KMS-11 (cell line): ENCODE results near the gene MYNN.

Experiments
- H2AFZ ChIP-seq: fragments of 200-600 bp; sonication (generic); 2 replicates; pipeline ENCODE4 v1.6.1; 2016; ENCODE audit warnings: antibody characterized with exemption, mixed run types, low read depth
- H3K27ac ChIP-seq: fragments of 200-600 bp; sonication (generic); 2 replicates; pipeline ENCODE4 v1.6.1; 2016; ENCODE audit warnings: mild to moderate bottlenecking, mixed run types
- H3K27me3 ChIP-seq: fragments of 200-600 bp; sonication (generic); 2 replicates; pipeline ENCODE4 v1.6.1; 2017; ENCODE audit warnings: mild to moderate bottlenecking, low read depth, mixed run types, moderate library complexity; ENCODE audit not compliant: insufficient read depth
- H3K36me3 ChIP-seq: fragments of 200-600 bp; sonication (generic); 2 replicates; pipeline ENCODE4 v1.6.1; 2017; ENCODE audit warnings: mild to moderate bottlenecking, mixed run types; ENCODE audit not compliant: insufficient read depth
- H3K4me1 ChIP-seq: fragments of 200-600 bp; sonication (generic); 2 replicates; pipeline ENCODE4 v1.6.1; 2016; ENCODE audit warnings: mild to moderate bottlenecking, low read depth, mixed run types; ENCODE audit not compliant: poor library complexity, severe bottlenecking
- H3K4me2 ChIP-seq: fragments of 200-600 bp; sonication (generic); 2 replicates; pipeline ENCODE4 v1.7.0; 2016; ENCODE audit warnings: mild to moderate bottlenecking, mixed run types
- H3K4me3 ChIP-seq: fragments of 200-600 bp; sonication (generic); IDR thresholded peaks from 2 replicates; pipeline ENCODE4 v1.6.1; 2017; ENCODE audit warnings: low read depth, low read length, mixed read lengths; ENCODE audit not compliant: insufficient read depth
- H3K79me2 ChIP-seq: fragments of 200-600 bp; sonication (generic); 2 replicates; pipeline ENCODE4 v1.6.1; 2016; ENCODE audit warnings: low read depth, mixed run types; ENCODE audit not compliant: insufficient read depth
- H3K9ac ChIP-seq: fragments of 200-600 bp; sonication (generic); 2 replicates; pipeline ENCODE4 v1.6.1; 2016; ENCODE audit warnings: mild to moderate bottlenecking, mixed run types
- H4K20me1 ChIP-seq: fragments of 200-600 bp; sonication (generic); 2 replicates; pipeline ENCODE4 v1.6.1; 2016; ENCODE audit warnings: mild to moderate bottlenecking, mixed run types; ENCODE audit not compliant: insufficient read depth
- CTCF ChIP-seq: fragments of 200-600 bp; sonication (generic); conservative IDR thresholded peaks from 2 replicates; pipeline ENCODE4 v1.6.1; 2017; ENCODE audit warnings: low read depth, mild to moderate bottlenecking, antibody characterized with exemption, low read length, moderate library complexity, mixed read lengths

MYNN gene

GRCh38 chr3:169827712-169828111 lies 54.5 kb downstream of the MYNN start:
- Histone ChIP-seq H3K27ac (no peak overlapping the region), H2AFZ (no peak overlapping the region), H3K4me1 (peaks cover 17% of the 10 kb centered on the region), H3K27me3 (no peaks in the 10 kb centered on the region), H4K20me1 (no peaks in the 10 kb centered on the region), H3K4me2 (no peak overlapping the region), H3K79me2 (no peaks in the 10 kb centered on the region), H3K36me3 (no peaks in the 10 kb centered on the region), H3K4me3 (no peak overlapping the region), H3K9ac (no peak overlapping the region)
- TF ChIP-seq CTCF, result no peak

GRCh38 chr3:169835533-169835932 lies 62.3 kb downstream of the MYNN start:
- no peaks in the 10 kb centered on the region for H3K36me3 ChIP-seq
- no peak overlapping the region for H3K9ac ChIP-seq
- no peaks in the 10 kb centered on the region for H4K20me1 ChIP-seq
- no peaks in the 10 kb centered on the region for H3K4me1 ChIP-seq
- H3K4me2 ChIP-seq, result no peak overlapping the region
- TF ChIP-seq CTCF, result no peak
- H2AFZ ChIP-seq, result no peak overlapping the region
- no peak overlapping the region for H3K27ac ChIP-seq
- H3K4me3 ChIP-seq, result no peak overlapping the region
- H3K79me2 ChIP-seq, result no peaks in the 10 kb centered on the region
- no peaks in the 10 kb centered on the region for H3K27me3 ChIP-seq

GRCh38 chr3:169836078-169836941 lies 63.1 kb downstream of the MYNN start:
- Histone ChIP-seq H3K4me1 (no peaks in the 10 kb centered on the region), H3K4me3 (no peak overlapping the region), H3K9ac (no peak overlapping the region), H4K20me1 (no peaks in the 10 kb centered on the region), H3K79me2 (no peaks in the 10 kb centered on the region), H3K27ac (no peak overlapping the region), H3K27me3 (no peaks in the 10 kb centered on the region), H3K36me3 (no peaks in the 10 kb centered on the region), H3K4me2 (no peak overlapping the region), H2AFZ (no peak overlapping the region)
- no peak for TF ChIP-seq CTCF

GRCh38 chr3:169836942-169837275 lies 63.7 kb downstream of the MYNN start:
- Histone ChIP-seq H3K36me3 (no peaks in the 10 kb centered on the region), H3K4me2 (no peak overlapping the region), H3K4me1 (no peaks in the 10 kb centered on the region), H3K27me3 (no peaks in the 10 kb centered on the region), H3K4me3 (no peak overlapping the region), H4K20me1 (no peaks in the 10 kb centered on the region), H2AFZ (no peak overlapping the region), H3K9ac (no peak overlapping the region), H3K27ac (no peak overlapping the region), H3K79me2 (no peaks in the 10 kb centered on the region)
- TF ChIP-seq CTCF, result no peak
